Bronchial epithelial cell (primary cell): ENCODE measurements around the gene LRRC27. TPM values are rescaled to one million over a fixed set of nuclear protein-coding genes. Genes with fewer than 3 reads are reported as not detected.
"Not testable (repeated sequence)": the region's sequence is repeated elsewhere in the genome, so short reads cannot be mapped to it uniquely, and the experiment has no call there.

Source experiments
- DNase-seq: peaks from one replicate; pipeline ENCODE4 v3.0.0-alpha.2; 2010; ENCODE audit warnings: low read depth
- FAIRE-seq: peaks from 2 replicates; lab custom pipeline; 2011; peaks lifted over from hg19 to GRCh38; lab: Jason Lieb, UNC
- H3K27me3 ChIP-seq: 2 replicates; pipeline ENCODE4 v1.5.1; 2011; ENCODE audit warnings: low read length; ENCODE audit not compliant: control insufficient read depth, insufficient read depth
- H3K36me3 ChIP-seq: 2 replicates; pipeline ENCODE4 v1.5.1; 2011; ENCODE audit warnings: low read length; ENCODE audit not compliant: control insufficient read depth, insufficient read depth
- H3K4me3 ChIP-seq: 2 replicates; pipeline ENCODE4 v1.5.1; 2011; ENCODE audit warnings: mild to moderate bottlenecking, low read depth, low read length, control low read depth
- total RNA-seq: library from RNA; depleted of rRNA; stranded (reverse); fragments of >200 nt; gene quantifications from 2 replicates; pipeline ENCODE4 v1.2.1, GENCODE V29; 2014
- TF ChIP-seq, protein P1 (sequence below): IDR thresholded peaks from 2 replicates; pipeline ENCODE4 v1.5.1; 2011; ENCODE audit warnings: mild to moderate bottlenecking, moderate library complexity, low read length, control low read depth, inconsistent platforms; ENCODE audit not compliant: insufficient read depth, severe bottlenecking

Gene LRRC27
- total RNA-seq, 1 donor from 2014 or later = 4.7 TPM

DNA sequence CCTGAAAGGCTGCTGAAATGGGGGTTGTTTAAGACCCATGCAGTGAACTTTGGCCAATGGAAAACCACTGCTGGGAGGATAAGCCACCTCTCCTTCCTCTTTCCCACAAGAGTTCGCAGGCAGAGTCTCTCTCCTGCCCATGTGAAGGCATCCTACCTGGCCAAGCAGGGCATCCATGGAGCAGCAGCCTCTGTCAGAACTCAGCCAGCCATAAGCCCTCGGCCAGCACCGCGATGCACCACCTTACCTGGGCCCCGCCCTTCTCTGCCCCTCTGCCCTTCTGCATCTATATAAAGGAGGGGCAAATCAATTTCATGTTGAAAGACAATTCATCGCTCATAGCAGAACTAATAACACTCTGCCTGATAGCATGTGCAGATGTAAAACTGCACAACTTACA, 18.1 kb upstream of the LRRC27 start:
- Histone ChIP-seq H3K36me3 (no peaks in the 10 kb centered on the region), H3K27me3 (peaks cover 5% of the 10 kb centered on the region), H3K4me3 (no peak overlapping the region)
- FAIRE-seq (no peak), DNase-seq (no peak)
- TF ChIP-seq, protein P1, sequence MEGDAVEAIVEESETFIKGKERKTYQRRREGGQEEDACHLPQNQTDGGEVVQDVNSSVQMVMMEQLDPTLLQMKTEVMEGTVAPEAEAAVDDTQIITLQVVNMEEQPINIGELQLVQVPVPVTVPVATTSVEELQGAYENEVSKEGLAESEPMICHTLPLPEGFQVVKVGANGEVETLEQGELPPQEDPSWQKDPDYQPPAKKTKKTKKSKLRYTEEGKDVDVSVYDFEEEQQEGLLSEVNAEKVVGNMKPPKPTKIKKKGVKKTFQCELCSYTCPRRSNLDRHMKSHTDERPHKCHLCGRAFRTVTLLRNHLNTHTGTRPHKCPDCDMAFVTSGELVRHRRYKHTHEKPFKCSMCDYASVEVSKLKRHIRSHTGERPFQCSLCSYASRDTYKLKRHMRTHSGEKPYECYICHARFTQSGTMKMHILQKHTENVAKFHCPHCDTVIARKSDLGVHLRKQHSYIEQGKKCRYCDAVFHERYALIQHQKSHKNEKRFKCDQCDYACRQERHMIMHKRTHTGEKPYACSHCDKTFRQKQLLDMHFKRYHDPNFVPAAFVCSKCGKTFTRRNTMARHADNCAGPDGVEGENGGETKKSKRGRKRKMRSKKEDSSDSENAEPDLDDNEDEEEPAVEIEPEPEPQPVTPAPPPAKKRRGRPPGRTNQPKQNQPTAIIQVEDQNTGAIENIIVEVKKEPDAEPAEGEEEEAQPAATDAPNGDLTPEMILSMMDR = no peak

GRCh38 chr10:132314336-132314735, 17.7 kb upstream of the LRRC27 start:
- Histone ChIP-seq H3K27me3 (peaks cover 5% of the 10 kb centered on the region), H3K36me3 (no peaks in the 10 kb centered on the region), H3K4me3 (no peak overlapping the region)
- no peak for FAIRE-seq
- TF ChIP-seq, protein P1 = no peak
- no peak for DNase-seq

- DNase-seq, FAIRE-seq, H3K27me3 ChIP-seq, H3K36me3 ChIP-seq, H3K4me3 ChIP-seq: not testable (repeated sequence)
These were observed 17.1 kb upstream of the LRRC27 start for GRCh38 chr10:132314881-132315280.

- no peaks in the 10 kb centered on the region for H3K36me3 ChIP-seq
- FAIRE-seq (no peak), DNase-seq (no peak)
- H3K4me3 ChIP-seq = no peak overlapping the region
- no peaks in the 10 kb centered on the region for H3K27me3 ChIP-seq
- TF ChIP-seq, protein P1 = no peak
These were observed 15.9 kb upstream of the LRRC27 start for GRCh38 chr10:132316133-132316532.

DNA sequence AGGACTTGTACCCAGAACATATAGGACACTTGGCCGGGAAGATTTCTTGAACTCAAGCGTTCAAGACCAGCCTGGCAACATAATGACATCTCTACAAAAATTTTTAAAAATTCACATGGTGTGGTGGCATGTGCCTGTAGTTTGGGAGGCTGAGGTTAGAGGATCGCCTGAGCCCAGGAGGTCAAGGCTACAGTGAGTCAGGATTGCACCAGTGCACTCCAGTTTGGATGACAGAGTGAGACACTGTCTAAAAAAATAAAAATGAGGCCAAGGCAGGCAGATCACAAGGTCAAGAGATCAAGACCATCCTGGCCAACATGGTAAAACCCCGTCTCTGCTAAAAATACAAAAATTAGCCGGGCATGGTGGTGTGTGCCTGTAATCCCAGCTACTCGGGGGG, 14.5 kb upstream of the LRRC27 start:
- not testable (repeated sequence) for FAIRE-seq, H3K4me3 ChIP-seq, DNase-seq, H3K36me3 ChIP-seq, H3K27me3 ChIP-seq

DNA sequence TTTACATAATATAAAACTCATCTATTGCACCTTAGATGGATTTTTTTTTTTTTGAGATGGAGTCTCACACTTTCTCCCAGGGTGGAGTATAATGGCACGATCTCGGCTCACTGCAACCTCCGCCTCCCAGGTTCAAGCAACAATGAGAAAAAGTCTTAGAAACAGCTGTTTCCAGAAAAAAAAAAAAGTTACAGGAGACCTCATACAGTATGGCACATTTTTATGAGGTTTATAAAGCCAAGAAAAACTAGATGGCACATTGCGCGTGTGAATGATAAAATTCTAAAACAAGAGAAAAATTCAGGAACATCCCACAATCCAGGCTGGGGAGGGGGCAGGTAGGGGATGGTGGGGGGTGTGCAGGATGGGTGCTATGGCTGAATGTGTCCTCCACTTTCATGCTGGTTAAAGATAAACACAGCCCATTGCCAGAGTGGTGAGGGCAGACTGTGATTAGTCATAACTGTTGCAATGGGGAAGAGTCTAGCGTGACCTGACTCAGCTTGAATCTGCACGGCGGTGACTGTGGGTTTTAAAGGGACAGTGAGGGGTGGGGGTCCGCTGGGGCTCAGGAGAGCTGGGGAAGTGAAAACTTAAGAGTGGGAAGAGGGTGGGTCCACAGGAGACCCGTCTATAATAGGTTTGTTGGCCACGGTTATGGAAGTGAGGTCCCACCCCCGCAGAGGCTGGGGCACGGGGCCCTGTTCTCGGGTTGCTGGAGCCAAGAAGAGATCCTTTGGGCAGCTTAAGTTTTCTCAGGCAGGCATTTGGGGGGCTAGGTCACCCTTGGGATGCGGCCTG, 11.9 kb upstream of the LRRC27 start:
- Histone ChIP-seq H3K27me3 (no peaks in the 10 kb centered on the region), H3K4me3 (no peak overlapping the region), H3K36me3 (no peaks in the 10 kb centered on the region)
- FAIRE-seq (no peak), DNase-seq (peak; percentile 84)
- TF ChIP-seq, protein P1 = no peak
